Osteoblast (primary cell): ENCODE measurements around the gene CAPNS2. TPM values are rescaled to one million over a fixed set of nuclear protein-coding genes. Genes with fewer than 3 reads are reported as not detected.

Experiments used
- DNase-seq: peaks from one replicate; pipeline ENCODE4 v3.0.0; 2011; ENCODE audit warnings: low spot score, mixed read lengths; ENCODE audit not compliant: insufficient read length; ENCODE audit errors: missing footprints
- H2AFZ ChIP-seq: 2 replicates; pipeline ENCODE4 v1.6.0; 2011; ENCODE audit warnings: mild to moderate bottlenecking, low read length
- H3K27ac ChIP-seq: 2 replicates; pipeline ENCODE4 v1.5.1; 2011; ENCODE audit warnings: mild to moderate bottlenecking, low read depth, low read length, moderate library complexity
- H3K27me3 ChIP-seq: 2 replicates; pipeline ENCODE4 v1.6.0; 2012; ENCODE audit warnings: mild to moderate bottlenecking, control low read depth, inconsistent platforms, low read length, moderate library complexity; ENCODE audit not compliant: insufficient read depth
- H3K36me3 ChIP-seq: 2 replicates; pipeline ENCODE4 v1.5.1; 2011; ENCODE audit warnings: mild to moderate bottlenecking, low read length, control low read depth, moderate library complexity; ENCODE audit not compliant: insufficient read depth
- H3K4me1 ChIP-seq: 2 replicates; pipeline ENCODE4 v1.5.1; 2011; ENCODE audit warnings: mild to moderate bottlenecking, low read length, control low read depth, moderate library complexity; ENCODE audit not compliant: insufficient read depth
- H3K4me2 ChIP-seq: 2 replicates; pipeline ENCODE4 v1.6.0; 2011; ENCODE audit warnings: mild to moderate bottlenecking, low read length; ENCODE audit not compliant: insufficient read depth
- H3K4me3 ChIP-seq: fragments of 200-600 bp; sonication (generic); 3 replicates; pipeline ENCODE4 v1.5.1; 2012; ENCODE audit warnings: mild to moderate bottlenecking, low read length, inconsistent platforms; ENCODE audit not compliant: insufficient read depth
- H3K79me2 ChIP-seq: 2 replicates; pipeline ENCODE4 v1.6.0; 2012; ENCODE audit warnings: mild to moderate bottlenecking, low read length, control low read depth, inconsistent platforms; ENCODE audit not compliant: insufficient read depth
- H3K9me3 ChIP-seq: 2 replicates; pipeline ENCODE4 v1.5.1; 2011; ENCODE audit warnings: low read depth, low read length, control low read depth
- H4K20me1 ChIP-seq: 2 replicates; pipeline ENCODE4 v1.6.0; 2012; ENCODE audit warnings: mild to moderate bottlenecking, low read length, control low read depth; ENCODE audit not compliant: insufficient read depth
- total RNA-seq: library from RNA; depleted of rRNA; stranded (reverse); fragments of >200 nt; gene quantifications from 2 replicates; pipeline ENCODE4 v1.2.3, GENCODE V29; 2012
- TF ChIP-seq, protein P1 (sequence below): IDR thresholded peaks from 2 replicates; pipeline ENCODE4 v1.5.1; 2011; ENCODE audit warnings: mild to moderate bottlenecking, low read depth, low read length, moderate library complexity; ENCODE audit errors: extremely low read depth

CAPNS2 gene
- total RNA-seq, 1 donor = 1.1 TPM

DNA sequence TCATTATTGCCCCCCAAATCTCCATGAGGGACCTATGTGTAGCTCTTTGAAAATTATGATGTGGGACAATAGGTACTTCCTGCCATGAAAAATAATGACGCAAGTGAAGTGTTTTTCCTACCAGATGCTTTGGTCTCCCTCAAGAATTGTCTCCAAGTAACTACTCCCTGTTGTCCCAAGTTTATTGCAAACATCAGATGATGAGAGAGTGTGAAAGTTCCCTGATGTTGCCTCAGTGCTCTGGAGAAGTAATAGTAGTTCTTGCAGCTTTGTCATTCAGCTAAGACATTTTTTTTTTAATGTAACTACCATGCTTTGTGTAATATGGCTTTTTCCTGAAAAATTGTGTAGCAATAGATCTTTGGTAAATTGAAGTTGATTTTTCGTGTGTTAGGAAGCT lies 37.5 kb upstream of the CAPNS2 start:
- Histone ChIP-seq H4K20me1 (no peaks in the 10 kb centered on the region), H3K79me2 (no peaks in the 10 kb centered on the region), H3K36me3 (peaks cover 21% of the 10 kb centered on the region), H3K27ac (peak overlapping the region; percentile 40), H3K4me1 (no peaks in the 10 kb centered on the region), H3K27me3 (no peaks in the 10 kb centered on the region), H3K4me3 (no peak overlapping the region), H2AFZ (no peak overlapping the region), H3K4me2 (no peak overlapping the region), H3K9me3 (no peaks in the 10 kb centered on the region)
- TF ChIP-seq, protein P1, sequence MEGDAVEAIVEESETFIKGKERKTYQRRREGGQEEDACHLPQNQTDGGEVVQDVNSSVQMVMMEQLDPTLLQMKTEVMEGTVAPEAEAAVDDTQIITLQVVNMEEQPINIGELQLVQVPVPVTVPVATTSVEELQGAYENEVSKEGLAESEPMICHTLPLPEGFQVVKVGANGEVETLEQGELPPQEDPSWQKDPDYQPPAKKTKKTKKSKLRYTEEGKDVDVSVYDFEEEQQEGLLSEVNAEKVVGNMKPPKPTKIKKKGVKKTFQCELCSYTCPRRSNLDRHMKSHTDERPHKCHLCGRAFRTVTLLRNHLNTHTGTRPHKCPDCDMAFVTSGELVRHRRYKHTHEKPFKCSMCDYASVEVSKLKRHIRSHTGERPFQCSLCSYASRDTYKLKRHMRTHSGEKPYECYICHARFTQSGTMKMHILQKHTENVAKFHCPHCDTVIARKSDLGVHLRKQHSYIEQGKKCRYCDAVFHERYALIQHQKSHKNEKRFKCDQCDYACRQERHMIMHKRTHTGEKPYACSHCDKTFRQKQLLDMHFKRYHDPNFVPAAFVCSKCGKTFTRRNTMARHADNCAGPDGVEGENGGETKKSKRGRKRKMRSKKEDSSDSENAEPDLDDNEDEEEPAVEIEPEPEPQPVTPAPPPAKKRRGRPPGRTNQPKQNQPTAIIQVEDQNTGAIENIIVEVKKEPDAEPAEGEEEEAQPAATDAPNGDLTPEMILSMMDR = no peak
- DNase-seq = no peak

GRCh38 chr16:55530316-55530856 lies 36.1 kb upstream of the CAPNS2 start:
- DNase-seq = no peak
- H3K9me3 ChIP-seq = no peaks in the 10 kb centered on the region
- peaks cover 21% of the 10 kb centered on the region for H3K36me3 ChIP-seq
- no peak overlapping the region for H2AFZ ChIP-seq
- no peaks in the 10 kb centered on the region for H3K27me3 ChIP-seq
- TF ChIP-seq, protein P1 = no peak
- no peaks in the 10 kb centered on the region for H4K20me1 ChIP-seq
- no peak overlapping the region for H3K27ac ChIP-seq
- peaks cover 2% of the 10 kb centered on the region for H3K4me1 ChIP-seq
- no peaks in the 10 kb centered on the region for H3K79me2 ChIP-seq
- no peak overlapping the region for H3K4me2 ChIP-seq
- no peak overlapping the region for H3K4me3 ChIP-seq

DNA sequence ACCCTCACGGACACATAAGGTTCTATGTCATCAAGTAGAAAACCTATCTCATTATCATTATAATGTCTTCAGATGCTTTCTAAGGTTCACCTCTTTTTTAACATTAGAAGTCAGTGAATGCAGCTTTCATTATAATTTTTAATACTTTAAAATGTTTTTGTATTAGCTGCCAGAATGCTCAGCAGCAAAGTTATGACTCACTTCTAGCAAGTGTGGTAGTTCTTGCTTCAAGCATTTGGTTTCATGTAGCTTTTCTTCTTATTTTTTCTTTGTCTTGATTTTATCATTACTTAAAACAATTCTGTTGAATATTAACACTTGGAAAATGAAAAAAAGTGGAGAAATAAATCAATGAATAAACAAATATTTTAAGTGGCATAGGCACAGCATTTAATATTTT lies 34.3 kb upstream of the CAPNS2 start:
- H3K4me3 ChIP-seq = no peak overlapping the region
- no peaks in the 10 kb centered on the region for H3K9me3 ChIP-seq
- no peak overlapping the region for H3K4me2 ChIP-seq
- no peaks in the 10 kb centered on the region for H4K20me1 ChIP-seq
- peaks cover 3% of the 10 kb centered on the region for H3K4me1 ChIP-seq
- DNase-seq = no peak
- no peaks in the 10 kb centered on the region for H3K79me2 ChIP-seq
- H3K27ac ChIP-seq = no peak overlapping the region
- no peak overlapping the region for H2AFZ ChIP-seq
- TF ChIP-seq, protein P1 = no peak
- H3K27me3 ChIP-seq = no peaks in the 10 kb centered on the region
- peaks cover 21% of the 10 kb centered on the region for H3K36me3 ChIP-seq

DNA sequence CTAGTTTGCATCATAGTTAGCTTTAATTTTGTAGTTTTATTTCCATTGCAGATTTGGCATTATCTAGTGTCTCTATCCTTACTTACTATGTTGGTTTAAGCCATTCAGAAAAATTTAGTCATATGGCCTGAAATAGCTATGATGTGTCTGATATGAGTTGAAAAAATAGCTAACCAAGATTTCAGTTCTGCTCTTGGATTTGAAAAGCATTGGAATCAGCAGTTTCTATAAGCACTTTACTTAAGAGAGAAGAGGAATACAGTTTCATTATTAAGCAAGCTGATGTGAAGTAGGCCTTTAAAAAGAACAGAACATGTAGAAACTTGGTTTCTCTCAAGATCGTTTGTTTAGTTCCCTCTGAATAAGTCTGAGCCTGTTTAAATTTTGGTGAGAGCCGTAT lies 31.7 kb upstream of the CAPNS2 start:
- no peaks in the 10 kb centered on the region for H4K20me1 ChIP-seq

More for the DNA sequence above, 31.7 kb upstream of the CAPNS2 start:
- DNase-seq = no peak
- Histone ChIP-seq H3K27ac (peak overlapping the region; percentile 3), H3K9me3 (no peaks in the 10 kb centered on the region), H3K4me2 (no peak overlapping the region), H2AFZ (no peak overlapping the region), H3K27me3 (no peaks in the 10 kb centered on the region), H3K79me2 (no peaks in the 10 kb centered on the region), H3K4me1 (peaks cover 3% of the 10 kb centered on the region), H3K4me3 (no peak overlapping the region), H3K36me3 (peaks cover 20% of the 10 kb centered on the region)
- TF ChIP-seq, protein P1 = no peak
